GM21528 (cell line): ENCODE measurements around the gene TTLL7.

ENCODE experiments used
- ATAC-seq: cut with Tn5 transposase; IDR thresholded peaks from one replicate; pipeline ENCODE4 v1.9.1; 2021; ENCODE audit warnings: mild to moderate bottlenecking, moderate library complexity; ENCODE audit not compliant: unreplicated experiment, low FRiP score

TTLL7 gene, protein sequence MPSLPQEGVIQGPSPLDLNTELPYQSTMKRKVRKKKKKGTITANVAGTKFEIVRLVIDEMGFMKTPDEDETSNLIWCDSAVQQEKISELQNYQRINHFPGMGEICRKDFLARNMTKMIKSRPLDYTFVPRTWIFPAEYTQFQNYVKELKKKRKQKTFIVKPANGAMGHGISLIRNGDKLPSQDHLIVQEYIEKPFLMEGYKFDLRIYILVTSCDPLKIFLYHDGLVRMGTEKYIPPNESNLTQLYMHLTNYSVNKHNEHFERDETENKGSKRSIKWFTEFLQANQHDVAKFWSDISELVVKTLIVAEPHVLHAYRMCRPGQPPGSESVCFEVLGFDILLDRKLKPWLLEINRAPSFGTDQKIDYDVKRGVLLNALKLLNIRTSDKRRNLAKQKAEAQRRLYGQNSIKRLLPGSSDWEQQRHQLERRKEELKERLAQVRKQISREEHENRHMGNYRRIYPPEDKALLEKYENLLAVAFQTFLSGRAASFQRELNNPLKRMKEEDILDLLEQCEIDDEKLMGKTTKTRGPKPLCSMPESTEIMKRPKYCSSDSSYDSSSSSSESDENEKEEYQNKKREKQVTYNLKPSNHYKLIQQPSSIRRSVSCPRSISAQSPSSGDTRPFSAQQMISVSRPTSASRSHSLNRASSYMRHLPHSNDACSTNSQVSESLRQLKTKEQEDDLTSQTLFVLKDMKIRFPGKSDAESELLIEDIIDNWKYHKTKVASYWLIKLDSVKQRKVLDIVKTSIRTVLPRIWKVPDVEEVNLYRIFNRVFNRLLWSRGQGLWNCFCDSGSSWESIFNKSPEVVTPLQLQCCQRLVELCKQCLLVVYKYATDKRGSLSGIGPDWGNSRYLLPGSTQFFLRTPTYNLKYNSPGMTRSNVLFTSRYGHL

GRCh38 chr1:83998498-83999315 is at the start of gene TTLL7:
Gene TTLL7 (minus strand): TSS chr1:83999132. CDS start chr1:83952211, 46,921 bp downstream.
- ATAC-seq: peak; percentile 90

DNA sequence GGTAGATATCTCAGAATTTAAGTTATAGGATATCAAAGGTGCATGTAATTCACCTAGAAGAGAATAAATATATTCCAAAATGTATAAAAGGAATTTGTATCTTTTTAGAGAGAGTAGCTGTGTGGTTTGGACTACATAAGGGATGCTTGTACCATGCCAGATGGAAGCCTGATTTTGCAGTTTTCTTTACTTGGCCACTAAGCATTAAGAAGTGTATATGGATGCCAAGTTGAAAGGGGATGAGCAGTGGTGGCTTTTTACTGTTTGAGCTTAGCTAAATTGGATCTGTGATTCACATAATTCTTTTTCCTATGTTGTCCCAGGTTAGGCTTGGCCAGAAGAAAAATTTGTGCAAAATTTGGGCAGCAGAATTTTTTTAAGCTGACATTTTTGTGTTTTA is 43.5 kb upstream of the TTLL7 start:
- no peak for ATAC-seq

GRCh38 chr1:84037758-84038611 is 39.1 kb upstream of the TTLL7 start:
- no peak for ATAC-seq

GRCh38 chr1:84031802-84032327 is 32.9 kb upstream of the TTLL7 start:
- no peak for ATAC-seq

- ATAC-seq: no peak
These were observed 28.4 kb upstream of the TTLL7 start for GRCh38 chr1:84027368-84027767.

DNA sequence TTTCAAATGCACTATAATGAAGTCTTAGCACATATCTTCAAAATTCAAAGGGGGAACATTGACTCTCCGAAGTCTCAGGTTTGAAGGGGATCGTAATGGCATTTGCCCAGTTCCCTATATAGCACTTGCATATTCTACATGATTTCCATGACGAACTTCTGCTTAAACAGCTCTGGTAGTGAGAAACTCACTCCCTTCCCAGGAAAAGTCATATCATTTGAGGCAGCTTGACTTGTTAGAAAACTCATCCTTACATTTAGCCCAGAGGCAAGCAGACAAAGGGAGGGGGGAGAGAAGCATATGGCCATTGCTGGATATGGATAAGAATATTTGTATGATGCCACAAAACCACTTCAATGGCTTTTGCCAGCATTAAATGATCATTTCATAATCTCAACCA is 27.0 kb upstream of the TTLL7 start:
- ATAC-seq: no peak

DNA sequence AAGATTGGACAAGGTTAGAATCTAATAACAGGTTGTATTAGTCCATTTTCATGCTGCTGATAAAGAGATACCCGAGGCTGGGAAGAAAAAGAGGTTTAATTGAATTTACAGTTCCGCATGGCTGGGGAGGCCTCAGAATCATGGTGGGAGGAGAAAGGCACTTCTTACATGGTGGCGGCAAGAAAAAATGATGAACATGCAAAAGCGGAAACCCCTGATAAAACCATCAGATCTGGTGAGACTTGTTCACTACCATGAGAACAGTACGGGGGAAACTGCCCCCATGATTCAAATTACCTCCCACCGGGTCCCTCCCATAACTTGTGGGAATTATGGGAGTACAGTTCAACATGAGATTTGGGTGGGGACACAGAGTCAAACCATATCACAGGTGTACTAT is 22.9 kb upstream of the TTLL7 start:
- no peak for ATAC-seq

DNA sequence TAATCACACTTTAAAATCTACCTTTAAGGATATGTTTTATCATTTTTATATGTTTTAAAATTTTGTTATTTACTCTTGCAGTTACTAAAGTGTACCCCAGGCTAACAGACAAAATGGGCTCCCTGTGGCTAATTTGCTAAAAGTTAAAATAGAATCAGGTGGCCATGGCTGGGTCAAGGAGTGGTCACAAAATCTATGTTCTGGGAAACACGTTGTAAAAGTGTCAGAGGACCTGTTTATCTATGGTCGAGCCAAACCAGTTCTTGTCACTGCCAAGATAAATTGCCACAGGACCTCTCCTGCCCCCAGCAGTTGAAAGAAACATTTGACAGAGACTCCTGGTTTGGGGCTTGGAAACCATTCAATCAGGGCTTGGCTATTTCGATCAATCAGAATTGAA is 21.2 kb upstream of the TTLL7 start:
- no peak for ATAC-seq

DNA sequence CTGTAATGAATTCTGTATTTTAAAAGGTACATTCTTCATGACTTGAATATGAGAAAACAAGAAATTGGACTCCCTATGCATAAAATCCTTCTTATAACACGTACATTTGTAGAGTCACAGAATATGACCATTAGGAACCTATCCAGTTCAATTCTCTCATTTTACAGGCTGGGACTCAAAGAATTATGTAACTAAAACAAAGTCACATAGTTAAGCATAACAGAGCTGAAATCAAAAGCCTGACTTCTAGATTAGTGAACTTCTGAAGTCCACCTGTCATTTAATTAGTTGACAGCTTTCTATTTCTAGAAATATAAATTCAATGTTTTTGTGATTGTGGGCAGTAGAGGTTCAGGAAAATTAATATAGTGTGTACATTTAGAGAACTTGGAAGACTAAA is 20.3 kb upstream of the TTLL7 start:
- no peak for ATAC-seq

DNA sequence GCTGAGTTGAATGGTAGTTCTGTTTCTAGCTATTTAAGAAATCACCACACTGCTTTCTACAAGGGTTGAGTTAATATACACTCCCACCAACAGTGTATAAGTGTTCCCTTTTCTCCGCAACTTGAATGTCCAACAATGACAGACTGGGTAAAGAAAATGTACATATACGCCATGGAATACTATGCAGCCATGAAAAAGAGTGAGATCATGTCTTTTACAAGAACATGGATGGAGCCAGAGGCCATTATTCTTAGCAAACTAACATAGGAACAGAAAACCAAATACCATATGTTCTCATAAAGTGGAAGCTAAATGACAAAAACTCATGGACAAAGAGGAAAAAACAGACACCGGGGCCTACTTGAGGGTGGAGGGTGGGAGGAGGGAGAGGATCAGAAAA is 14.8 kb upstream of the TTLL7 start:
- ATAC-seq: no peak

DNA sequence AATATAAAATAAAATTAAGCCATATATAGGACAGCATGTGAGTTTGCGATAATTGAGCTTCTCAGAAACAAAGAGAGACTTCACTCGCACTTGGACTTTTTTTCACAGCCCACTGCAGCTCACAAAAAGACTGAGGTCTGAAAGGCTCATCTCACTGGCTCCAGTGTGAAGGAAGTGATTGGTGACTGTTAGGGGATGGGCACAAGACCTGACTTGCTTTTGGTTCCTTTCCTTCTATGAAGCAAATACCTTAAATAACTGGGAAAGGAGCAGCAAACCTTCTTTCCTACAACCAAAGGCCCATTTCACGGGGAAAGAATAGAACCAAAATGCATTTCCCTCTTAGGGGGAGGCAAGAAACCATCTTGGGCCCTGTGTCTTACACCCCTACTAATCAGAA is 13.1 kb upstream of the TTLL7 start:
- ATAC-seq: no peak

DNA sequence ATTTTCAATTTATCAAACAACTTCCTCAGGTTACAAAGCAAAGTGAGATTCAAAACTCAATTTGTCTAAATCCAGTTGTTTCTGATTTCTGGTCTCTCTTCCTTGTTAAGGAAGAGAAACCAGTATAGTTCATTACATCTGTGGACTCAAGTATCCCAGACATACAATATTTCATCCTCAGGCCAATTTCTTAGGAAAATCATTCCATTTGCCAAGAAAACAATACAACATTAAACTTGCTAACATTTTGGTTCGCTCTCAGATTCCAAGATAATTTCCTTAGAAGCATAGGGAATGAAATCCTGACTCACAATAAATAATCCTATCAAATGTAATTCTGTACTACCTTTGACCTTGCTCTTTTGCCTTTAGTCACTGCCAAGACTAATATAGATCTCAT is 11.2 kb upstream of the TTLL7 start:
- ATAC-seq: no peak

- ATAC-seq: no peak
These were observed 9.7 kb upstream of the TTLL7 start for GRCh38 chr1:84008631-84009030.

- no peak for ATAC-seq
These were observed 7.7 kb upstream of the TTLL7 start for GRCh38 chr1:84006591-84006990.

- no peak for ATAC-seq
These were observed 2.6 kb upstream of the TTLL7 start for GRCh38 chr1:84001501-84001900.

DNA sequence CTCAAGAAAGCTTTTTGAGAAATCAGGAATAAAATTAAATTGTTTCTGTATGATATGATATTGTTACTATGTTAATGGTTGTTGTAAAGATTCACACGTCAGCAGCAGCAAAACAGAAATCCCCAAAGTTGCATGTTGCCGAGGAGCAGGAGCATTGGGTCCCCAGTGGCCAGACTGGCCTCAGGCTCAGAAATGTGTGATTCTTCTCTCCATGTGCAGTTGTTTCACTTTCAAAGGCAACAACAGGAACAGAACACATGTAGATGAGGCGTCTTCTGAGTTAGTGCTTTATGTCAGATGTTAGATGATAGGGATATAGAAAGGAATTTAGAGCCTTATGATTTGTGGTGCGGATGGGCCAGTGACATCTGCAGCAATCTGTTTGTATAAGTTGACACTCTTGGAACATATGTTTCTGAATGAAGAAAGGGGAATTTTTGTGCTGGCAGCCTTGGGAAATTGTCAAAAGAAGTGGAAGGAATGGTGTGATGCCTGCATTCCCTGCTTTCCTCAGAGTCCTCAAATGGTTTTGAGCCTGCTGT is 2.1 kb upstream of the TTLL7 start:
- no peak for ATAC-seq

- no peak for ATAC-seq
These were observed 1.4 kb upstream of the TTLL7 start for GRCh38 chr1:84000196-84000885.

- peak; percentile 84 for ATAC-seq
These were observed 436 bp upstream of the TTLL7 start for GRCh38 chr1:83999316-83999819.

GRCh38 chr1:83998205-83998497 is 781 bp downstream of the TTLL7 start:
- ATAC-seq: no peak
